CD4-positive, CD25-positive, alpha-beta regulatory T cell (primary cell): ENCODE data around the gene CCDC178. TPM values are rescaled to one million over a fixed set of nuclear protein-coding genes. Genes with fewer than 3 reads are reported as not detected.

Experiments used
- ATAC-seq, 2 donors: fragments of 150-1000 bp; cut with Tn5 transposase; one replicate each; pipeline ENCODE4 v1.10.0; 2021; ENCODE audit warnings: low read depth in 2 of 2, moderate number of reproducible peaks in 2 of 2, moderate library complexity in 1 of 2
- DNase-seq, 3 donors: peaks; one replicate each; pipeline versions ENCODE4 v3.0.0 to v3.0.0-alpha.2; 2012 to 2022; ENCODE audit warnings: mixed read lengths in 1 of 3
- H3K27ac ChIP-seq: one replicate; pipeline ENCODE4 v1.7.0; 2013; ENCODE audit warnings: mild to moderate bottlenecking, low read length; ENCODE audit not compliant: insufficient read depth, poor library complexity, severe bottlenecking
- H3K27me3 ChIP-seq: one replicate; pipeline ENCODE4 v1.7.0; 2013; ENCODE audit warnings: low read length; ENCODE audit not compliant: control insufficient read depth, insufficient read depth
- H3K36me3 ChIP-seq: one replicate; pipeline ENCODE4 v1.7.0; 2013; ENCODE audit warnings: mild to moderate bottlenecking, low read length, moderate library complexity; ENCODE audit not compliant: control insufficient read depth, insufficient read depth
- H3K4me1 ChIP-seq: 2 replicates; pipeline ENCODE4 v1.7.0; 2013; ENCODE audit warnings: mild to moderate bottlenecking, low read length; ENCODE audit not compliant: insufficient read depth, control insufficient read depth, poor library complexity, severe bottlenecking
- H3K4me3 ChIP-seq: one replicate; pipeline ENCODE4 v1.7.0; 2013; ENCODE audit warnings: low read depth, mild to moderate bottlenecking, low read length, moderate library complexity
- H3K9me3 ChIP-seq, 2 experiments: 1 replicate in 1 of 2; 2 replicates in 1 of 2; pipeline ENCODE4 v1.7.0; 2013; ENCODE audit warnings: low read length in 2 of 2, mild to moderate bottlenecking in 1 of 2, moderate library complexity in 1 of 2; ENCODE audit not compliant: control insufficient read depth in 2 of 2
- H3K27ac Mint-ChIP-seq, 3 donors: one replicate each; pipeline ENCODE4 v1.8.0; 2020 to 2022; ENCODE audit warnings: mild to moderate bottlenecking in 3 of 3, mixed read lengths in 3 of 3, moderate library complexity in 2 of 3
- H3K27me3 Mint-ChIP-seq: one replicate; pipeline ENCODE4 v1.8.0; 2022; ENCODE audit warnings: mild to moderate bottlenecking, mixed read lengths
- H3K36me3 Mint-ChIP-seq: one replicate; pipeline ENCODE4 v1.8.0; 2020; ENCODE audit warnings: mixed read lengths
- H3K4me1 Mint-ChIP-seq, 4 donors: one replicate each; pipeline ENCODE4 v1.8.0; 2020 to 2022; ENCODE audit warnings: mixed read lengths in 4 of 4, mild to moderate bottlenecking in 1 of 4
- H3K4me3 Mint-ChIP-seq, 4 donors: one replicate each; pipeline ENCODE4 v1.8.0; 2020 to 2022; ENCODE audit warnings: mild to moderate bottlenecking in 4 of 4, mixed read lengths in 4 of 4, moderate library complexity in 3 of 4
- H3K9me3 Mint-ChIP-seq, 7 donors: one replicate each; pipeline ENCODE4 v1.8.0; 2020 to 2022; ENCODE audit warnings: mixed read lengths in 7 of 7, mild to moderate bottlenecking in 3 of 7, moderate library complexity in 2 of 7
- polyA plus RNA-seq, 4 donors: library from polyadenylated mRNA; unstranded; fragments of 300-500 nt; fragmentation: Illumina TruSeq; gene quantifications; one replicate each; pipeline ENCODE4 v1.2.3, GENCODE V29; 2021
- total RNA-seq: library from RNA; stranded (reverse); gene quantifications from one replicate; pipeline ENCODE4 v1.2.3, GENCODE V29; 2022

Gene CCDC178
- total and polyA plus RNA-seq, 5 donors from 2014 or later = not detected

- H3K4me1 Mint-ChIP-seq = no peaks in the 10 kb centered on the region
- peaks cover 0 to 8% (median 4%) of the 10 kb centered on the region in 7 donors for H3K9me3 Mint-ChIP-seq
- no peak overlapping the region for H3K4me3 Mint-ChIP-seq
- H3K27ac Mint-ChIP-seq = no peak overlapping the region
- no peaks in the 10 kb centered on the region for H3K27me3 Mint-ChIP-seq
- ATAC-seq = no peak
- H3K36me3 Mint-ChIP-seq = no peaks in the 10 kb centered on the region
- Histone ChIP-seq H3K9me3 (no peaks in the 10 kb centered on the region), H3K4me3 (no peak overlapping the region), H3K4me1 (no peaks in the 10 kb centered on the region), H3K27ac (no peak overlapping the region), H3K36me3 (no peaks in the 10 kb centered on the region), H3K27me3 (no peaks in the 10 kb centered on the region)
- no peak for DNase-seq
These were observed 502.9 kb downstream of the CCDC178 start for GRCh38 chr18:32937597-32937996.

- no peaks in the 10 kb centered on the region for H3K4me1 Mint-ChIP-seq
- ATAC-seq = no peak
- no peaks in the 10 kb centered on the region for H3K36me3 Mint-ChIP-seq
- Histone ChIP-seq H3K4me1 (no peaks in the 10 kb centered on the region), H3K27me3 (no peaks in the 10 kb centered on the region), H3K27ac (no peak overlapping the region), H3K9me3 (no peaks in the 10 kb centered on the region), H3K36me3 (no peaks in the 10 kb centered on the region), H3K4me3 (no peak overlapping the region)
- no peak overlapping the region for H3K4me3 Mint-ChIP-seq
- no peak overlapping the region for H3K27ac Mint-ChIP-seq
- no peaks in the 10 kb centered on the region for H3K27me3 Mint-ChIP-seq
- peaks cover 0 to 8% (median 4%) of the 10 kb centered on the region in 7 donors for H3K9me3 Mint-ChIP-seq
- no peak for DNase-seq
These were observed 503.5 kb downstream of the CCDC178 start for GRCh38 chr18:32937066-32937465.

GRCh38 chr18:32934201-32934600 lies 506.3 kb downstream of the CCDC178 start:
- Histone ChIP-seq H3K27ac (no peak overlapping the region), H3K36me3 (no peaks in the 10 kb centered on the region), H3K4me3 (no peak overlapping the region), H3K4me1 (no peaks in the 10 kb centered on the region), H3K9me3 (no peaks in the 10 kb centered on the region), H3K27me3 (no peaks in the 10 kb centered on the region)
- ATAC-seq (no peak), DNase-seq (no peak)
- Mint-ChIP-seq H3K36me3 (no peaks in the 10 kb centered on the region), H3K4me1 (no peaks in the 10 kb centered on the region), H3K9me3 (peaks cover 0 to 8% (median 4%) of the 10 kb centered on the region in 7 donors), H3K27ac (no peak overlapping the region), H3K4me3 (no peak overlapping the region), H3K27me3 (no peaks in the 10 kb centered on the region)

GRCh38 chr18:32930695-32931301 lies 509.7 kb downstream of the CCDC178 start:
- no peak overlapping the region for H3K27ac Mint-ChIP-seq
- Histone ChIP-seq H3K27me3 (no peaks in the 10 kb centered on the region), H3K9me3 (no peaks in the 10 kb centered on the region), H3K27ac (no peak overlapping the region), H3K4me1 (no peaks in the 10 kb centered on the region), H3K36me3 (no peaks in the 10 kb centered on the region), H3K4me3 (no peak overlapping the region)
- H3K4me3 Mint-ChIP-seq = no peak overlapping the region
- DNase-seq (peak in 1 of 3 donors; percentile 9), ATAC-seq (peak in 1 of 2 donors; percentile 52)
- H3K36me3 Mint-ChIP-seq = no peaks in the 10 kb centered on the region
- H3K9me3 Mint-ChIP-seq = peaks cover 0 to 7% (median 3%) of the 10 kb centered on the region in 7 donors
- H3K4me1 Mint-ChIP-seq = no peaks in the 10 kb centered on the region
- no peaks in the 10 kb centered on the region for H3K27me3 Mint-ChIP-seq

GRCh38 chr18:32929213-32929612 lies 511.3 kb downstream of the CCDC178 start:
- Mint-ChIP-seq H3K27ac (no peak overlapping the region), H3K4me1 (no peaks in the 10 kb centered on the region), H3K27me3 (no peaks in the 10 kb centered on the region), H3K4me3 (no peak overlapping the region), H3K9me3 (peaks cover 0 to 5% (median 2%) of the 10 kb centered on the region in 7 donors), H3K36me3 (no peaks in the 10 kb centered on the region)
- Histone ChIP-seq H3K36me3 (no peaks in the 10 kb centered on the region), H3K27me3 (no peaks in the 10 kb centered on the region), H3K9me3 (no peaks in the 10 kb centered on the region), H3K4me3 (no peak overlapping the region), H3K4me1 (no peaks in the 10 kb centered on the region), H3K27ac (no peak overlapping the region)
- DNase-seq (no peak), ATAC-seq (no peak)

GRCh38 chr18:32922951-32923430 lies 517.5 kb downstream of the CCDC178 start:
- ATAC-seq = no peak
- no peaks in the 10 kb centered on the region for H3K27me3 Mint-ChIP-seq
- no peak overlapping the region for H3K27ac ChIP-seq
- H3K36me3 Mint-ChIP-seq = no peaks in the 10 kb centered on the region
- H3K4me1 Mint-ChIP-seq = no peaks in the 10 kb centered on the region
- no peaks in the 10 kb centered on the region for H3K4me1 ChIP-seq
- H3K9me3 Mint-ChIP-seq = peaks cover 0 to 8% (median 3%) of the 10 kb centered on the region in 7 donors
- no peaks in the 10 kb centered on the region for H3K27me3 ChIP-seq
- no peak overlapping the region for H3K27ac Mint-ChIP-seq
- no peaks in the 10 kb centered on the region for H3K36me3 ChIP-seq
- no peaks in the 10 kb centered on the region for H3K9me3 ChIP-seq
- H3K4me3 Mint-ChIP-seq = no peak overlapping the region
- H3K4me3 ChIP-seq = no peak overlapping the region
- DNase-seq = no peak

- Histone ChIP-seq H3K4me1 (no peaks in the 10 kb centered on the region), H3K4me3 (no peak overlapping the region), H3K27ac (no peak overlapping the region), H3K27me3 (no peaks in the 10 kb centered on the region), H3K36me3 (no peaks in the 10 kb centered on the region), H3K9me3 (no peaks in the 10 kb centered on the region)
- H3K9me3 Mint-ChIP-seq = peaks cover 0 to 6% (median 3%) of the 10 kb centered on the region in 7 donors
- H3K27ac Mint-ChIP-seq = no peak overlapping the region
- no peaks in the 10 kb centered on the region for H3K4me1 Mint-ChIP-seq
- H3K4me3 Mint-ChIP-seq = no peak overlapping the region
- no peak for DNase-seq
- H3K27me3 Mint-ChIP-seq = no peaks in the 10 kb centered on the region
- ATAC-seq = no peak
- H3K36me3 Mint-ChIP-seq = no peaks in the 10 kb centered on the region
These were observed 519.4 kb downstream of the CCDC178 start for GRCh38 chr18:32920796-32921787.
